GM19397 (cell line): ENCODE data around the gene PLEKHA3.
"Not testable (repeated sequence)": the region's sequence is repeated elsewhere in the genome, so short reads cannot be mapped to it uniquely, and the experiment has no call there.

Experiments
- ATAC-seq: cut with Tn5 transposase; IDR thresholded peaks from one replicate; pipeline ENCODE4 v1.9.1; 2021; ENCODE audit warnings: mild to moderate bottlenecking, moderate library complexity; ENCODE audit not compliant: unreplicated experiment

The PLEKHA3 gene

DNA sequence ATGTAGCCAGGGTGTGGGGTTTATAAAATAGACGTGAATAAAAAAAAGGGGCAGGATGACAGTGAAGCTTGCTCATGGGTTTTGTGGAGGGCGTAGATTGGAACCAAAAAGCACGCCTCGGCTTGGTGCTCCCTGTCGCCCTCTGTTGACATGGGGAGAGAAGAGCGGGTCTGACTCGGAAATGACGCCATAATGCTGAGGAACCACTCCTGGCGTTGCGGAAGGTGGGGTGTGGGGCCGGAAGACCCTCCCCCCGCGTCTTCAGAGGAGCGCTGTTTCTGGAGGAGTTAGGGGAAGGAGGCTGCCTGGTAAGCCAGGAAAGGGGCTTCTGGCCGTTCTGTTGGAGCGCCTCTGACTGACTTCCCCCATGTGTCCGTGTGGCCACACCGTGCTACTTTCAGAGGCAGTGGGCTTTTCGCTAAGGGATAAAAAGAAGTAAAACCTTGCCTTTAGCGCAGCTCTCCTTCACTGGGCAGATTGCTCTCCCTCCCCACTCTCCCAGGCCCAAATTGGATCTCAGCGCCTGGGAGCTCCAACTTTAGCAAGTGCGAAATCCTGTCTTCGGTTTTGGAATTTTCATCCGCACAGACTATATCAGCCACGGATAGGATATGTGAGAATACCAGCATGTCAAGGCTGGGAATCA is 42.8 kb downstream of the PLEKHA3 start:
- ATAC-seq = peak; percentile 96

DNA sequence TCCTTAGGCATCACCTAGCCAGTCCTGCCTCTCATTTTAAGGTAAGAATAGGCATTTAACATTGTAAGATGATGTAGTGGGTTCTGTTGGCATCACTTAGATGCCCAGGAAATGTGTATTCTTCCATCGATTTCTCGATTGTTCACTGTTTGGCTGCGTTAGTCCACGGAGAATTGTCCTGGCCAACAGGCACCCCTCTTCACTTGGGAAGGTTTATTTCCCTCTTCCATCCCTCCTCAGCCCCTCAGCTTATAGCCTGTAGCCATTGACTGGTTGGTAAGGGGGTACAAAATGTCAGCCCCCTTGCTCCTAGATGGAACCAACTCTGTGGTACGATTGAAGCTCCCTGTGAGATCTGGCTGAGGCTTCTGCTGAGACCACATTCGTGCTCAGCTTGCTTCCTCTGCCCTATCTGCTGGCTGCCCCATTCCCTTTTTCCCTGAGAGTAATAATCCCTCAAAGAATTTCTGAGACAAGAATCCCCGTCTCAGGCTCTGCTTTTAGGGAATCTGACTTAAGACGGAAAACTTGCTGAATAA is 43.4 kb downstream of the PLEKHA3 start:
- ATAC-seq = peak; percentile 10

DNA sequence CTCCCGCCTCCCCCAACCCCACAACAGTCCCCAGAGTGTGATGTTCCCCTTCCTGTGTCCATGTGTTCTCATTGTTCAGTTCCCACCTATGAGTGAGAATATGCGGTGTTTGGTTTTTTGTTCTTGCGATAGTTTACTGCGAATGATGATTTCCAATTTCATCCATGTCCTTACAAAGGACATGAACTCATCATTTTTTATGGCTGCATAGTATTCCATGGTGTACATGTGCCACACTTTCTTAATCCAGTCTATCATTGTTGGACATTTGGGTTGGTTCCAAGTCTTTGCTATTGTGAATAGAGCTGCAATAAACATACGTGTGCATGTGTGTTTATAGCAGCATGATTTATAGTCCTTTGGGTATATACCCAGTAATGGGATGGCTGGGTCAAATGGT is 44.8 kb downstream of the PLEKHA3 start:
- not testable (repeated sequence) for ATAC-seq

DNA sequence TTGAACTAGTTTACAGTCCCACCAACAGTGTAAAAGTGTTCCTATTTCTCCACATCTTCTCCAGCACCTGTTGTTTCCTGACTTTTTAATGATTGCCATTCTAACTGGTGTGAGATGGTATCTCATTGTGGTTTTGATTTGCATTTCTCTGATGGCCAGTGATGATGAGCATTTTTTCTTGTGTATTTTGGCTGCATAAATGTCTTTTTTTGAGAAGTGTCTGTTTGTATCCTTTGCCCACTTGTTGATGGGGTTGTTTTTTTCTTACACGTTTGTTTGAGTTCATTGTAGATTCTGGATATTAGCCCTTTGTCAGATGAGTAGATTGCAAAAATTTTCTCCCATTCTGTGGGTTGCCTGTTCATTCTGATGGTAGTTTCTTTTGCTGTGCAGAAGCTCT is 45.2 kb downstream of the PLEKHA3 start:
- not testable (repeated sequence) for ATAC-seq

DNA sequence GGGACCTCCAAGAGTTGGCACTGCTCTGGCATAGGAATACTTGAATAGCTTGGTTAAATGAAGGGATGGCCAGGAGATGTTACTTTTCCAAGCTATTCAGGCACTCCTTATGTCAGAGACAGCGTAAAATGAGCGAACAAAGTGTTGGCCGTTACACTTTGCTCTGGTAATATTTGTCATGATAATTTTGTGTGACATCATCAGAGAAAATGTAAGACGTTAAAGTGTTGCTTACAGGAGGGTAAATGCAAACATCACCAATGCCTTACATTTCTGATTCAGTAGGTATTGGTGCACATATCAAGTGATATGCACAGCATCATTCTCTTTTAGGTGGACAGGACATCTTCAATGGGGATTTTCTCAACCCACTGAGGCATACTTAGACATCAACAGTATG is 46.0 kb downstream of the PLEKHA3 start:
- ATAC-seq = no peak

DNA sequence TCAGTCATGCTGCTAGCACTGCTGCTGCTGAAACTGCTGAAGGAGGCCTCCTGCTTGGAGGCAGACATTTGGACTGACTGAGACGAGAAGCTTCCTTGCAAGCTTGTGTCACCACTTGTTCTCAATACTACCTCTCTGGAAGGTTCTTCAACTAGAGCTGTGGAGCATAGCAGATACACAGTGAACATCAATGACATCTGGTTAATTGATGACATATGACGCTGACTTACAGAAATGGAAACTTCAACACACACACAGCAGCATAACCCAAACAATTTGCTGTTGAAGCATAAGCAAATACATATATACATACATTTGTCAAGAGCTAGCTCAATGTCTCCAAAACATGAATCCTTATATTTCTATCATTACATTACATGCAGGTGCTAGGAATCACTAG is 47.3 kb downstream of the PLEKHA3 start:
- ATAC-seq = no peak

DNA sequence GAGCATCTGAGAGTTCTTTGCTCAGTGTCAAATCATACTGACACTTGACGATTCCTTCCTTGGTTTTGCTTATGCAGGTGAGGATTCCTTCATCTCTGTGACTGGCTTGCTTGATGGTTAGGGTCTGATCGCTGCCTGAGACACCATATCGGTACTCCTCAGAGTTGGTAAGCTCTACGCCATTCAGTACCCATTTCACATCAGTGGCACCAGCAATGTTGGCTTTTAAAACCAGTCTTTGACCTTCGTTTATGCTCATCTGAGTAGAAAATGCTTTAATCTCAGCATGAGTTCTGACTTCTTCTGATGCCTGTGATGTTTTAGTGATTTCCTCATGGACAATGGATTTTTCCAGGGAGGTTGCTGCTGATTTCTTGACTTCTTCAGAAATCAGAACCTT is 48.4 kb downstream of the PLEKHA3 start:
- ATAC-seq = no peak

DNA sequence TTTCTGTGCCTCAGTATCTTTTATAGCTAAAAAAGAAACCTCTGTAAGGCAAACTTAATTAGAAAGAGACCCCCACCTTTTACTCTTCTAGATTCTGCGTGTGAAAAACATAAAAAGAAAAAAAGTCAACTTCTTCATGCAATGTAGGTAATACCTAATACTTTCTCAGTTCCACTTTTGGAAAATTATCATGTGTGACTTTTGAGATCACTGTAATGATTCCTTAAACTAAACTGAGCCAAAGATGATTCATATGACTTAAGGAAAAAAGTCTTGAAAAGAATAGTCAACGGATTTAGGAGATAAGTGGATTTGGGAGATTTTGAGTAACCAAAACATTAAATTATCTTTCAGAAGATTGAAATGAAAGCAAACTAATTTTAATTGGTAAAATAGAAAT is 48.9 kb downstream of the PLEKHA3 start:
- ATAC-seq = no peak

DNA sequence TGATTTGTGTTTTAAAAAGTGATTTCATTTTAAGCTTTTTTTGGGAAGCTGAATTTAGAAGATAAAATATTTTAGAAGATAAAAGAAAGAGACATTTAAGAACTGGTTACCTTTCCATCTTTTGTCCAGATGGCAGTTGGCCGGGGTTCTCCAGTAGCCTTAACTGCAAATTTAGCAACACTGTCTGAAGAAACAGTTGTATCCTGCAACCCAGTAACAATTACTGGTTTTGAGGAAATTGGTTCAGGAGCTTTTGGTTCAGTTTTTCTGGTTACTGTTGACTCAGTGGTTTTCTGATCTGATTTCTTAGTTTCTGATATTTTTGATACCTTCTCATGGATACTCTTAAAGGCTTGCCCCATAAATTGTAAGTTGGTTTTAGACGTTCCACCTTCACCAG is 49.9 kb downstream of the PLEKHA3 start:
- peak; percentile 17 for ATAC-seq

DNA sequence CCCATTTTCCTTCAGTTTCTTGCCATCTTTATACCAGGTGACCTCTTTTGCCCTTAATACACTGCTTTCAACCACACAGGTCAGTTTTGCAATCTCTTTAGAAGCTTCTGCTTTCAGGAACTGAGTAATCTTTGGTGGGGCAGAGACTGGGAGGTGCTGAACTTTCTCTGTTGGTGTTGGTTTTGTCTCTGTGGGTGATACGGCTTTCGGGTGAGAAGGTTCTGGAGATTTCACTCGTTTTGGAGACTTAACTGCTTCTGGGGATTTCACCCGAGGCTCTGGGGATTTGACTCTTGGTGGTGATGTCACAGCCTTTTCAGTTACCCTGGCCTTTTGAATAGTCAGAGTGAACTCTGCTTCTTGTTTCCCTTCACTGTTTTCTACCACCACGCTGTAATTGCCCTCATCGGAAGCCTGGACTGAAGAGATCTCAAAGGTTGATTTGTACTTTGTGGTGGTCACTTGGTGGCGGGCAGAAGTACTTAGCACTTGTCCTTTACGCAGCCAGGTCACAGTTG is 50.4 kb downstream of the PLEKHA3 start:
- peak; percentile 92 for ATAC-seq

DNA sequence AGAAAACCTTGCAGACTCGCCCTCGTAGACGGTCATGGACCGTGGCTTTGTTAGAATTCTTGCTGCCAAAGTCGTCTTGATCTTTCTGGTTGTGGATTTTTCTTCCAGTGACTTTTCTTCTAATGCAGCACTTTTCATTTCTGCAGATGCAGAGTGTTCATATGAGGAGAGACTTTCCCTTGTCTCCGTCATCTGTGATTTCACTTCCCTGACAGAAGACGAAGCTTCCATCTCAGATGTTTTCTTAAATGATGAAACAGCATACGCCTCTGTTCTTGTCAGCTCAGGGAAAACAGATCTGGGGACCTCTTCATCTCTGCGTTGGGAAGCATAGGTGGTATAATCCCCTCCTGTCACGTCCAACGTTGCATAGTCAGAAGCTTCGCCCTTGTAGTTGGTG is 50.9 kb downstream of the PLEKHA3 start:
- no peak for ATAC-seq

DNA sequence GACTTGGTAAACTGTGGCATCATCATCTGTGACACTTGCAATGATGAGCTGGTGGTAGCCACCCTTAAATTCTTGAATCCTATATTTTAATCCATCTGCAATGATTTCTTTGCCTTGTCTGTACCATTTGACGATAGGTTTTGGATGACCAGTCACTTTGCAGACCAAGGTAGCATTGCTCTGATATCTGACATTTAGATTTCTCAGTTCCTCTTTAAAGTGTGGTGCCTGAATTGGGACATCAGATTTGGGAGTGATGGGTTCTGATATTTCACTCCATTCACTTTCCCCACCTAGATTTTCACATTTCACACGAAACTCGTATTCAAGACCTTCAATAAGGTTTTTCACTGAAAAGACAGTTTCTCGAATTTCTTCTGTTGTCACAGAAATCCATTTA is 55.8 kb downstream of the PLEKHA3 start:
- no peak for ATAC-seq

DNA sequence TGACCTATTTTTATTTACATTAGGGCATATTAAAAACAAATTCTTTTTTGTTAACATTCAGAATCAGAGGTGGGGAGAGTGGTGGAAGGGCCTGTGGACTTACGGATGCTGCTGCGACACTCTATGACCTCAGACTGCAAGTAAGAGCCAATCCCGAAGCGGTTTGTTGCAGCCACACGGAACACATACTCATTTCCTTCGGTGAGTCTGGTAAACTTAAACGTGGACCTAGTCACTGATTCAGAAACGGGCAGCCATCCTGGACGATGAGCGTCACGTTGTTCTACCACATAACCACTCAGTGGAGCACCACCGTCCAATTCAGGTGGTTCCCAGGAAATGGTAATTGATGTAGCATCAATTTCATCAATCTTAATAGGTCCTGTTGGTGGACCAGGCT is 61.9 kb downstream of the PLEKHA3 start:
- no peak for ATAC-seq

DNA sequence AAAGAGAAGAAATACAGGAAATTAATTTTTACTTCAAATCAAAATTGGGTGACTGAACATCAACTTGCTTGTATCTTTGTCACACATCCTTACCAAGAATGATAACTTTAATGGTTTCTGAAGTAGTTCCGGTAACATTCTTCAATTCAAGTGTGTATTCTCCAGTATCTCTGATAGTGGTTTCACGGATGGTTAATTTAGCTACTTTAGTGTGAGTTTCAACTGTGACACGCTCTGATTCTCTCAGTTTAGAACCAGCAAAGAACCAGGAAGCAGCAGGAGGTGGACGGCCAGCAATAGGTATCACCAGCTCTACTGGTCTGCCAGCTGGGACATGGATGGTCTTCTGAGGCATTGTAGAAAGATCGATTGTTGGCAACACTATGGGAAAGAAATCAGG is 62.3 kb downstream of the PLEKHA3 start:
- no peak for ATAC-seq

DNA sequence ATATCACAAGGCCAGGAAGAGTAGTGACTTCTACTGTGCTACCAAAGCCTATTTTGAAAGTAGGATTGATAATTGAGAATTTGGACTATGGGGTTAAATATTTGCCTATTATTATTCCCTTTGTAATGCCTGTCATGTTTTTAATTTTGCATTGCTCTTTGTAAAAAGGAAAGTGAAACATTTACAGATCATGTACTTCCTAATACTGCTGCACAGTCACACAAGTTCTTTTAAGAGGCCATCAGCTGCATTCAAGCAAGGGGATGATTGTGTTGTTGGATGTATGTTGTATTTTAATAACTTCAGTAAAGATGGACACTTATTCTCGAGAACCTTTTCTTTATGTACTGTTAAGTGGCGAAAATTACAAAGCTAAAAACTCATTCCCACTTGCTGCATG is 70.1 kb downstream of the PLEKHA3 start:
- ATAC-seq = no peak

DNA sequence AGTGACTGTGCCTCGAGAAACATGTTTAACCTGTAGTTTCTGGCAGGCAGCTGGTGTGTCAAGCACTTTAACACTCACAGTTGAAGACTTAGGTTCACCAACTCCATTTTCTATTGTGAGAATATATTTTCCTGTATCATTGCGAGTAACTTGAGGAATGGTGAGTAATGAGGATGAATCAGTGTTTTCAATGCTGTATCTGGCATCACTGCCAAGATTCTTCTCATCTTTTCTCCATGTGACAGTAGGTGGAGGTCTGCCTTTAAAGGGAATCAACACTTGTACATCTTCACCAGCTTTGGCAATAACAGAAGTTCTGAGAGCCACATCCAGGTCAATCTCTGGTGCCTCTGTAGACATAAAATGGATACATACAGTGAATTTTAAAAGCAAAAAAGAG is 72.8 kb downstream of the PLEKHA3 start:
- ATAC-seq = no peak
